ENCODE results near the gene NBPF9. TPM values are rescaled to one million over a fixed set of nuclear protein-coding genes. Genes with fewer than 3 reads are reported as not detected.
"Not testable (repeated sequence)": the region's sequence is repeated elsewhere in the genome, so short reads cannot be mapped to it uniquely, and the experiment has no call there.

Gene NBPF9, protein sequence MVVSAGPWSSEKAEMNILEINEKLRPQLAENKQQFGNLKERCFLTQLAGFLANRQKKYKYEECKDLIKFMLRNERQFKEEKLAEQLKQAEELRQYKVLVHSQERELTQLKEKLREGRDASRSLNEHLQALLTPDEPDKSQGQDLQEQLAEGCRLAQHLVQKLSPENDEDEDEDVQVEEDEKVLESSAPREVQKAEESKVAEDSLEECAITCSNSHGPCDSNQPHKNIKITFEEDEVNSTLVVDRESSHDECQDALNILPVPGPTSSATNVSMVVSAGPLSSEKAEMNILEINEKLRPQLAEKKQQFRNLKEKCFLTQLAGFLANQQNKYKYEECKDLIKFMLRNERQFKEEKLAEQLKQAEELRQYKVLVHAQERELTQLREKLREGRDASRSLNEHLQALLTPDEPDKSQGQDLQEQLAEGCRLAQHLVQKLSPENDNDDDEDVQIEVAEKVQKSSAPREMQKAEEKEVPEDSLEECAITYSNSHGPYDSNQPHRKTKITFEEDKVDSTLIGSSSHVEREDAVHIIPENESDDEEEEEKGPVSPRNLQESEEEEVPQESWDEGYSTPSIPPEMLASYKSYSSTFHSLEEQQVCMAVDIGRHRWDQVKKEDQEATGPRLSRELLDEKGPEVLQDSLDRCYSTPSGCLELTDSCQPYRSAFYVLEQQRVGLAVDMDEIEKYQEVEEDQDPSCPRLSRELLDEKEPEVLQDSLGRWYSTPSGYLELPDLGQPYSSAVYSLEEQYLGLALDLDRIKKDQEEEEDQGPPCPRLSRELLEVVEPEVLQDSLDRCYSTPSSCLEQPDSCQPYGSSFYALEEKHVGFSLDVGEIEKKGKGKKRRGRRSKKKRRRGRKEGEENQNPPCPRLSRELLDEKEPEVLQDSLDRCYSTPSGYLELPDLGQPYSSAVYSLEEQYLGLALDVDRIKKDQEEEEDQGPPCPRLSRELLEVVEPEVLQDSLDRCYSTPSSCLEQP (N-terminal part only)
- total RNA-seq: 10 to 100 TPM; 17.6 to 21.2 (median 19.7) TPM

DNA sequence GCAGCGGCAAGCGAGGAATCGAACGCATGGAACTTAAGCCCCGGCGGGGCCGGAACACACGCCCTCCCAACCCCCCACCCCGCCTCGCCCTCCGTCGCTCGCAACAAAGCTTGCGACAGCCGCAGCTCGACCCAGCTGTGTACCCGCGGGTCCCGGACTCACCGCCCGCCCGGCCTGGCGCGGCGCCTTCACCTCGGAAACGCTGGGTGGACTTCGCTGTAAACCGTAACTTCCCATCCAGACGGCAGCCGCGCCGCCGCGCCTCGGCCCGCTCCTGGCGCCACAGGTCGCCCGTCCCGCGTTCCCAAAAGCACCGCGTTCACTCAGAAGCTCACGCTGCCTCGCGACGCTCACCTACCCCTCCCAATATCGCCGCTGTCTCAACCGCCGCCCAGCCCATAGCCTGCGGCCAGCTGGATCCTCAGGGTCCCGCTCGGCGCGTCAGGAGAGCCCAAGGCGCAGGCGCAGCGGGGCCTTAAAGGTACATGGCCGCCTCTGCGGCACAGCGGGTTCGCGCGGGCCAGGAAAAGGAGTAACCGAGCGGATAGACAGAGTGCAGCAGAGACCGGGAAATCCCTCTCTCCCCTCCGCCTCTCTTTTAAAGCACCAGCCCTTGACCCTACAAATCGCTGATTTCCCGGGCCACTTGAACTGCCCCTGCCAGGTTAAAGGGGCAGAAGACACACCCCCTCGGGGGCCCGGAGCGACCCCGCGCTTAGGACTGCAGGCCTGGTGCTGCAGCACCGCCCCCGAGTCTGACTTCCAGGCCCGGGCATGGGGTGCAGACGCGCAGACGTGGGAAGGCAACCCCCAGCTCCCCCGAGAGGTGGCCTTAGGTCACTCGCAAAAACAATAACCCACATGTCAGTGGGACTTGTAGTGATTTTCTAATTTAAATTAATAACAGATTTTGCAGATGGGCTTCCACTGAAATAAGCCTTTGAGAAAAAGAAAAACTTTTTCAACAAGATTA is at the start of gene NBPF9:
Gene NBPF9, minus strand, starts transcription at position 443 of the 973 bp plus-strand sequence. CDS start 21,412 bp downstream, outside the sequence.
- peak within 1 kb of the TSS; percentile 58 to 61 for H3K27ac ChIP-seq
- DNase-seq (ENCODE audit: low spot score in 2 of 2): peak in 1 of 2 donors; percentile 26
- H3K36me3 ChIP-seq; H3K27me3 ChIP-seq; H3K4me1 ChIP-seq; intact Hi-C loops (cut with DNase I; ENCODE audit: low total_unique reads); H3K9me3 ChIP-seq: not testable (repeated sequence)
- H3K4me3 ChIP-seq: peak within 1 kb of the TSS; percentile 46 to 60 (median 55)
- peak in 1 of 3 donors; percentile 47 for TF ChIP-seq POLR2AphosphoS5 (IDR thresholded peaks at IDR 0.05)

- H3K4me3 ChIP-seq; H3K9me3 ChIP-seq; H3K4me1 ChIP-seq; intact Hi-C loops (cut with DNase I; ENCODE audit: low total_unique reads); H3K27me3 ChIP-seq; H3K36me3 ChIP-seq; DNase-seq (ENCODE audit: low spot score in 2 of 2); H3K27ac ChIP-seq: not testable (repeated sequence)
Measured at GRCh38 chr1:149149909-149150308, 46.6 kb upstream of the NBPF9 start.

GRCh38 chr1:149137585-149137984 is 34.2 kb upstream of the NBPF9 start:
- intact Hi-C loops (cut with DNase I; ENCODE audit: low total_unique reads): not testable (repeated sequence)

GRCh38 chr1:149130938-149131337 is 27.6 kb upstream of the NBPF9 start:
- H3K4me3 ChIP-seq; H3K27ac ChIP-seq; H3K9me3 ChIP-seq; intact Hi-C loops (cut with DNase I; ENCODE audit: low total_unique reads); H3K36me3 ChIP-seq; H3K27me3 ChIP-seq; H3K4me1 ChIP-seq; DNase-seq (ENCODE audit: low spot score in 2 of 2): not testable (repeated sequence)

More at GRCh38 chr1:149137585-149137984, 34.2 kb upstream of the NBPF9 start:
- not testable (repeated sequence) for DNase-seq (ENCODE audit: low spot score in 2 of 2); H3K36me3 ChIP-seq; H3K4me3 ChIP-seq; H3K4me1 ChIP-seq; H3K9me3 ChIP-seq; H3K27me3 ChIP-seq; H3K27ac ChIP-seq

DNA sequence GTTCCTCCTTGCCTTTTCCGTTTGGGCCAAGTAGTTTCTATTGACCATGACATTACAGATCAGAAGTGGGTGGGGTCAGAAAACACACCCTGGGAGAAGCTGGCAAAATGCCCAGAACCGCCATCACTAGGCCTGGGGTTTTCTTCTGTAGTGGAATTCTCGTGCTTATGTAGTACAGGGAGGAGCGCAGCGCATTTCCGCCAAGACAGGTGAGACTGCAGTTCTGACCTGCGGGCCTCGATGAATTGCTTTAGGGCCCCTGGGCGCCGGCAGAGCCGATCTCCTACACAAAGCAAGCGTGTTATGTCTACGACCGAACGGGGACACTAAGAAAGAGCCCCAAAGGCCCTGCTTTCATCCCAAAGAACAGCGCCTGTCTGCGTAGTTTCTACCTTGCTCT is 25.9 kb upstream of the NBPF9 start:
- H3K4me1 ChIP-seq; H3K9me3 ChIP-seq; H3K36me3 ChIP-seq; H3K27me3 ChIP-seq; H3K27ac ChIP-seq; H3K4me3 ChIP-seq; DNase-seq (ENCODE audit: low spot score in 2 of 2); intact Hi-C loops (cut with DNase I; ENCODE audit: low total_unique reads): not testable (repeated sequence)

GRCh38 chr1:149126555-149127145 is 23.3 kb upstream of the NBPF9 start:
- H3K4me1 ChIP-seq; H3K36me3 ChIP-seq; H3K4me3 ChIP-seq; intact Hi-C loops (cut with DNase I; ENCODE audit: low total_unique reads); H3K27me3 ChIP-seq; H3K27ac ChIP-seq; DNase-seq (ENCODE audit: low spot score in 2 of 2); H3K9me3 ChIP-seq: not testable (repeated sequence)

- DNase-seq (ENCODE audit: low spot score in 2 of 2); H3K36me3 ChIP-seq; H3K9me3 ChIP-seq; H3K4me1 ChIP-seq; H3K27me3 ChIP-seq; intact Hi-C loops (cut with DNase I; ENCODE audit: low total_unique reads); H3K27ac ChIP-seq: not testable (repeated sequence)
- H3K4me3 ChIP-seq: peak overlapping the region in 1 of 3 donors; percentile 45
Measured at GRCh38 chr1:149123948-149124926, 20.9 kb upstream of the NBPF9 start.

- H3K4me1 ChIP-seq; H3K4me3 ChIP-seq; H3K9me3 ChIP-seq; H3K36me3 ChIP-seq; H3K27ac ChIP-seq; intact Hi-C loops (cut with DNase I; ENCODE audit: low total_unique reads); DNase-seq (ENCODE audit: low spot score in 2 of 2); H3K27me3 ChIP-seq: not testable (repeated sequence)
Measured at GRCh38 chr1:149112828-149113227, 9.5 kb upstream of the NBPF9 start.

GRCh38 chr1:149110343-149110742 is 7.0 kb upstream of the NBPF9 start:
- H3K4me3 ChIP-seq; H3K4me1 ChIP-seq; H3K27ac ChIP-seq; intact Hi-C loops (cut with DNase I; ENCODE audit: low total_unique reads); H3K36me3 ChIP-seq; H3K27me3 ChIP-seq; H3K9me3 ChIP-seq; DNase-seq (ENCODE audit: low spot score in 2 of 2): not testable (repeated sequence)

GRCh38 chr1:149102574-149102973 is 777 bp downstream of the NBPF9 start:
- H3K27me3 ChIP-seq; DNase-seq (ENCODE audit: low spot score in 2 of 2); H3K4me1 ChIP-seq; H3K9me3 ChIP-seq; intact Hi-C loops (cut with DNase I; ENCODE audit: low total_unique reads); H3K36me3 ChIP-seq; H3K27ac ChIP-seq: not testable (repeated sequence)
- H3K4me3 ChIP-seq: peak overlapping the region; percentile 46 to 56 (median 55)

GRCh38 chr1:149098276-149098675 is 5.1 kb downstream of the NBPF9 start:
- H3K27ac ChIP-seq; intact Hi-C loops (cut with DNase I; ENCODE audit: low total_unique reads); H3K4me1 ChIP-seq; H3K9me3 ChIP-seq; H3K4me3 ChIP-seq; H3K27me3 ChIP-seq; H3K36me3 ChIP-seq: not testable (repeated sequence)
- peak in 1 of 2 donors; percentile 37 for DNase-seq (ENCODE audit: low spot score in 2 of 2)

Measured in breast epithelium (tissue), 4 donors.